Large intestine (tissue), 12 donors: ENCODE results near the gene LRCOL1. TPM values are rescaled to one million over a fixed set of nuclear protein-coding genes. Genes with fewer than 3 reads are reported as not detected.

Experiments used
- DNase-seq, 2 donors: peaks; one replicate each; pipeline versions ENCODE4 v3.0.0 to v3.0.0-alpha.2; 2013
- H3K27ac ChIP-seq: one replicate; pipeline ENCODE4 v1.5.1; 2013; ENCODE audit warnings: low read length
- H3K27me3 ChIP-seq: 2 replicates; pipeline ENCODE4 v1.6.1; 2013; ENCODE audit warnings: low read length; ENCODE audit not compliant: control insufficient read depth, insufficient read depth
- H3K36me3 ChIP-seq: 2 replicates; pipeline ENCODE4 v1.6.1; 2013; ENCODE audit warnings: low read length; ENCODE audit not compliant: control insufficient read depth, insufficient read depth
- H3K4me1 ChIP-seq: one replicate; pipeline ENCODE4 v1.6.1; 2013; ENCODE audit warnings: low read length; ENCODE audit not compliant: control insufficient read depth, insufficient read depth
- H3K4me3 ChIP-seq: one replicate; pipeline ENCODE4 v1.5.1; 2013; ENCODE audit warnings: low read length
- H3K9me3 ChIP-seq: one replicate; pipeline ENCODE4 v1.6.1; 2013; ENCODE audit warnings: mild to moderate bottlenecking, low read depth, low read length, moderate library complexity; ENCODE audit not compliant: control insufficient read depth
- WGBS: methylation state at CpG from one replicate; pipeline ENCODE4 v1.1.5; 2013; ENCODE audit warnings: low lambda C conversion rate; ENCODE audit not compliant: insufficient coverage; 5-methylcytosine and 5-hydroxymethylcytosine counted together
- long read RNA-seq, 11 donors: transcript quantifications; one replicate each; lab custom pipeline, GENCODE V29; 2026
- polyA plus RNA-seq: library from polyadenylated mRNA; unstranded; fragments of 120-200 nt; gene quantifications from one replicate; pipeline ENCODE4 v1.2.1, GENCODE V29; 2013

Gene LRCOL1
- 0.40 TPM for polyA plus RNA-seq
- long read RNA-seq, donor 1, result 0 reads
- long read RNA-seq, donor 2, result 0 reads
- long read RNA-seq, donor 3, result 0 reads
- long read RNA-seq, donor 4, result 0 reads
- long read RNA-seq, donor 5, result 0 reads
- long read RNA-seq, donor 6, result 0 reads
- long read RNA-seq, donor 7, result 0 reads
- long read RNA-seq, donor 8, result 0 reads
- long read RNA-seq, donor 9, result 0 reads
- long read RNA-seq, donor 10, result 0 reads
- long read RNA-seq, donor 11, result 0 reads

- no peaks in the 10 kb centered on the region for H3K36me3 ChIP-seq
- no peak for DNase-seq
- no peak within 1 kb of the TSS for H3K4me3 ChIP-seq
- H3K9me3 ChIP-seq, result peaks cover 18% of the 10 kb centered on the region
- no peak within 1 kb of the TSS for H3K27ac ChIP-seq
- H3K27me3 ChIP-seq, result peaks cover 64% of the 10 kb centered on the region
- H3K4me1 ChIP-seq, result peaks cover 3% of the 10 kb centered on the region
- WGBS, result no CpG with 5 or more reads among the region's 35 CpGs
Observed at GRCh38 chr12:132610051-132610759, at the start of gene LRCOL1. LRCOL1 (minus strand) TSS chr12:132610582; CDS start chr12:132606251, 4,331 bp downstream.

GRCh38 chr12:132660052-132660451 lies 49.7 kb upstream of the LRCOL1 start:
- 100% methylated on average over 1 of the region's 5 CpGs for WGBS
- no peak for DNase-seq

GRCh38 chr12:132659146-132659545 lies 48.8 kb upstream of the LRCOL1 start:
- Histone ChIP-seq H3K9me3 (no peaks in the 10 kb centered on the region), H3K36me3 (peaks cover 76% of the 10 kb centered on the region), H3K4me1 (no peaks in the 10 kb centered on the region), H3K27ac (no peak overlapping the region), H3K4me3 (no peak overlapping the region), H3K27me3 (no peaks in the 10 kb centered on the region)
- DNase-seq, result no peak
- WGBS, result no CpG with 5 or more reads among the region's 16 CpGs

More at GRCh38 chr12:132660052-132660451, 49.7 kb upstream of the LRCOL1 start:
- no peaks in the 10 kb centered on the region for H3K4me1 ChIP-seq
- no peaks in the 10 kb centered on the region for H3K27me3 ChIP-seq
- no peak overlapping the region for H3K4me3 ChIP-seq
- H3K27ac ChIP-seq, result no peak overlapping the region
- H3K36me3 ChIP-seq, result peaks cover 80% of the 10 kb centered on the region
- H3K9me3 ChIP-seq, result no peaks in the 10 kb centered on the region

DNA sequence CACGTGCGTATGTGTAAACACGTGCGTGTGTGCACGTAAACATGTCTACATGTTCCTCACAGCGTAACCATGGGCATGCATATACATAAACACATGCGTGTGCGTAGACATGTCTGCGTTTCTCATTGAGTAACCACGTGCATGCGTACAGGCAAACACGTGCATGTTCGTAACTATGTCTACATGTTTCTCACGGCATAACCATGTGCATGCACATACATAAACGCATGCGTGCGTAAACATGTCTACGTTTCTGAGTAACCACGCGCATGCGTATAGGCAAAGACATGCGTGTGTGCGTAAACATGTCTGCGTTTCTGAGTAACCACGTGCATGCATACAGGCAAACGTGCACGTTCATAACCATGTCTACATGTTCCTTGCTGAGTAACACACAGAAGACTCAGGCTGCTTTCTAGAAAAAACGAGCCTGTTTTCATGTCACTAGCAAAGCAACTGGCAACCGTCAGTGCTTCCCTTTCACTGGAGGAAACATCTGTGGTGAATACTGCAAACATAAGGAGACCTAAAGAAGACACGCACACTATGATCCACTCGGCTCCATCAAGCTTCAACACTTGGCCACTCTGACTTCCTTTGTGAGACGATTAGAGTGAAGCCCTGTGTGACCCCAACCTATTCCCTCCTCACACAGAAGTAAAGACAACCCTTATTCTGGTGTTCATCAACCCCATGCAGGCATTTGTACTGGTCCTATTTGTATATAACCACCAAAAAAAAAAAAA lies 47.9 kb upstream of the LRCOL1 start:
- no peaks in the 10 kb centered on the region for H3K27me3 ChIP-seq
- H3K4me1 ChIP-seq, result no peaks in the 10 kb centered on the region
- peaks cover 73% of the 10 kb centered on the region for H3K36me3 ChIP-seq
- no peak overlapping the region for H3K27ac ChIP-seq
- WGBS, result 96% methylated on average over 12 of the region's 32 CpGs
- no peak overlapping the region for H3K4me3 ChIP-seq
- no peaks in the 10 kb centered on the region for H3K9me3 ChIP-seq
- no peak for DNase-seq

GRCh38 chr12:132657004-132657727 lies 46.8 kb upstream of the LRCOL1 start:
- no peaks in the 10 kb centered on the region for H3K27me3 ChIP-seq
- H3K36me3 ChIP-seq, result peaks cover 73% of the 10 kb centered on the region
- no peak overlapping the region for H3K27ac ChIP-seq
- DNase-seq, result no peak
- WGBS, result no CpG with 5 or more reads among the region's 12 CpGs
- no peaks in the 10 kb centered on the region for H3K9me3 ChIP-seq
- H3K4me3 ChIP-seq, result no peak overlapping the region
- no peaks in the 10 kb centered on the region for H3K4me1 ChIP-seq

- H3K9me3 ChIP-seq, result peaks cover 5% of the 10 kb centered on the region
- H3K27ac ChIP-seq, result no peak overlapping the region
- DNase-seq, result no peak
- H3K4me3 ChIP-seq, result no peak overlapping the region
- H3K36me3 ChIP-seq, result peaks cover 61% of the 10 kb centered on the region
- H3K4me1 ChIP-seq, result no peaks in the 10 kb centered on the region
- 100% methylated on average over 3 of the region's 7 CpGs for WGBS
- no peaks in the 10 kb centered on the region for H3K27me3 ChIP-seq
Observed at GRCh38 chr12:132653567-132654290, 43.3 kb upstream of the LRCOL1 start.

- Histone ChIP-seq H3K4me1 (no peaks in the 10 kb centered on the region), H3K36me3 (peaks cover 59% of the 10 kb centered on the region), H3K4me3 (no peak overlapping the region), H3K27me3 (no peaks in the 10 kb centered on the region), H3K27ac (no peak overlapping the region), H3K9me3 (peaks cover 5% of the 10 kb centered on the region)
- no CpG with 5 or more reads among the region's 9 CpGs for WGBS
- no peak for DNase-seq
Observed at GRCh38 chr12:132651444-132652100, 41.2 kb upstream of the LRCOL1 start.

DNA sequence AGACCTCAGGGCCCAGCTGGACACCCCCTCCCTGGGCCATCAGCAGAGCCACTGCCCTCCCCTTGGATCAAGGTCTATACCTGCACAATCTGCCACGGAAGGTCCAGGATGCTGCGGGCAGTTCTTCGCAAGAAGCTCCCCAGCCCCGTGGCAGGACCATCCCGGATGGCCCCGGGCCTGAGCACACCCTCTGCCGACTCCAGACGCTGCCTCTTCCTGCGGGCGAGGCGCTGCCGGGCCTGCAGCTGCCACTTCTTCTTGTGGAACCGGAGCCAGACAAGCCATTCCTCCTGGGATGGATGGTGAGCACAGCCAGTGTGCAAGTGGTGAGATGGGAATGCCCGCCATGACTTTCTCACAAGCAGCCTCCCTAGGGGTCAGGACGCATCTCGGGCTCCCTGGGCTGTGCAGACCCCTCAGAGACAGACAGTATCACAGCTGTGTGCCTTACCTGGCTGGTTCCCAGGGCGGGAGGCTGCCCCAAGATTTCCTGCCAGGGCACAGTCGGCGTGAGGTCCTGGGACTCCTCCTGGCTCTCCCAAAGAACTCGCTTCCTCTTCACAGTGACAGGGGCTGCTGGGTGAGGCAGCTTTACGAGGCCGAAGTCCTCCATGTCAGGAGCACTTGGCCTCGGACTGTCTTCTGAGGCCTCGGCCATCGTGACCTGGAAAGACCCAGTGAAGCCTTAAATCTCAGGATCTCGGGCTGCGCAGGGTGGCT lies 39.0 kb upstream of the LRCOL1 start:
- peaks cover 5% of the 10 kb centered on the region for H3K9me3 ChIP-seq
- no peaks in the 10 kb centered on the region for H3K27me3 ChIP-seq
- H3K4me3 ChIP-seq, result no peak overlapping the region
- H3K27ac ChIP-seq, result no peak overlapping the region
- H3K4me1 ChIP-seq, result no peaks in the 10 kb centered on the region
- peaks cover 63% of the 10 kb centered on the region for H3K36me3 ChIP-seq
- WGBS, result no CpG with 5 or more reads among the region's 27 CpGs
- DNase-seq, result no peak

- WGBS, result no CpG with 5 or more reads among the region's 24 CpGs
- Histone ChIP-seq H3K27me3 (no peaks in the 10 kb centered on the region), H3K4me1 (no peaks in the 10 kb centered on the region), H3K4me3 (no peak overlapping the region), H3K9me3 (peaks cover 5% of the 10 kb centered on the region), H3K27ac (no peak overlapping the region), H3K36me3 (peaks cover 66% of the 10 kb centered on the region)
- no peak for DNase-seq
Observed at GRCh38 chr12:132648616-132649225, 38.3 kb upstream of the LRCOL1 start.
